Smooth muscle cell (in vitro differentiated cells): Measurements from ENCODE around the gene PRH2. TPM values are rescaled to one million over a fixed set of nuclear protein-coding genes. Genes with fewer than 3 reads are reported as not detected.

Source experiments
- DNase-seq: peaks from one replicate; lab custom pipeline; 2025; ENCODE audit not compliant: unreplicated experiment; lab: John Stamatoyannopoulos, UW
- H2AFZ ChIP-seq: fragments of 200-600 bp; sonication (generic); 2 replicates; pipeline ENCODE4 v1.6.0; 2016; ENCODE audit warnings: antibody characterized with exemption, low read depth, mild to moderate bottlenecking
- H3F3A ChIP-seq: fragments of 200-600 bp; sonication (generic); 2 replicates; pipeline ENCODE4 v1.6.0; 2017; ENCODE audit warnings: antibody characterized with exemption, low read depth
- H3K27ac ChIP-seq: fragments of 200-600 bp; sonication (generic); 2 replicates; pipeline ENCODE4 v1.5.1; 2016; ENCODE audit warnings: low read depth, mild to moderate bottlenecking
- H3K27me3 ChIP-seq: fragments of 200-600 bp; sonication (generic); 2 replicates; pipeline ENCODE4 v1.6.1; 2016; ENCODE audit warnings: low read depth, mild to moderate bottlenecking
- H3K36me3 ChIP-seq: fragments of 200-600 bp; sonication (generic); 2 replicates; pipeline ENCODE4 v1.5.1; 2016; ENCODE audit warnings: low read depth
- H3K4me1 ChIP-seq: fragments of 200-600 bp; sonication (generic); 2 replicates; pipeline ENCODE4 v1.5.1; 2016; ENCODE audit warnings: low read depth
- H3K4me2 ChIP-seq: fragments of 200-600 bp; sonication (generic); 2 replicates; pipeline ENCODE4 v1.6.0; 2016; ENCODE audit warnings: mild to moderate bottlenecking
- H3K4me3 ChIP-seq: fragments of 200-600 bp; sonication (generic); 2 replicates; pipeline ENCODE4 v1.5.1; 2016; ENCODE audit warnings: mild to moderate bottlenecking
- H3K79me2 ChIP-seq: fragments of 200-600 bp; sonication (generic); 2 replicates; pipeline ENCODE4 v1.6.0; 2016; ENCODE audit warnings: low read depth, mild to moderate bottlenecking
- H3K9ac ChIP-seq: fragments of 200-600 bp; sonication (generic); 2 replicates; pipeline ENCODE4 v1.6.0; 2016; ENCODE audit warnings: low read depth
- H3K9me3 ChIP-seq: fragments of 200-600 bp; sonication (generic); replicated peaks from 2 replicates; pipeline ENCODE4 v1.5.1; 2016; ENCODE audit warnings: low read depth
- H4K20me1 ChIP-seq: fragments of 200-600 bp; sonication (generic); 2 replicates; pipeline ENCODE4 v1.6.0; 2016; ENCODE audit warnings: low read depth
- WGBS: methylation state at CpG from one replicate; pipeline ENCODE4 v1.1.7; 2016; ENCODE audit warnings: low lambda C conversion rate; 5-methylcytosine and 5-hydroxymethylcytosine counted together
- polyA plus RNA-seq: library from polyadenylated mRNA; unstranded; fragments of >200 nt; fragmentation: Nextera tagmentation; extraction: Ambion mirVana; gene quantifications from 2 replicates; pipeline ENCODE4 v1.2.1, GENCODE V29; 2016
- total RNA-seq: library from RNA; depleted of rRNA; stranded (reverse); fragments of >200 nt; gene quantifications from 2 replicates; pipeline ENCODE4 v1.2.3, GENCODE V29; 2014
- TF ChIP-seq, protein P1 (sequence below): fragments of 200-600 bp; sonication (generic); IDR thresholded peaks from 2 replicates; pipeline ENCODE4 v1.5.1; 2017; ENCODE audit warnings: borderline replicate concordance, mild to moderate bottlenecking, antibody characterized with exemption; ENCODE audit not compliant: insufficient read depth, poor library complexity, severe bottlenecking

Gene PRH2
- total RNA-seq (not detected in 2 replicates), polyA plus RNA-seq (0.33 TPM in 1 of 2 replicates, not detected in the other)

DNA sequence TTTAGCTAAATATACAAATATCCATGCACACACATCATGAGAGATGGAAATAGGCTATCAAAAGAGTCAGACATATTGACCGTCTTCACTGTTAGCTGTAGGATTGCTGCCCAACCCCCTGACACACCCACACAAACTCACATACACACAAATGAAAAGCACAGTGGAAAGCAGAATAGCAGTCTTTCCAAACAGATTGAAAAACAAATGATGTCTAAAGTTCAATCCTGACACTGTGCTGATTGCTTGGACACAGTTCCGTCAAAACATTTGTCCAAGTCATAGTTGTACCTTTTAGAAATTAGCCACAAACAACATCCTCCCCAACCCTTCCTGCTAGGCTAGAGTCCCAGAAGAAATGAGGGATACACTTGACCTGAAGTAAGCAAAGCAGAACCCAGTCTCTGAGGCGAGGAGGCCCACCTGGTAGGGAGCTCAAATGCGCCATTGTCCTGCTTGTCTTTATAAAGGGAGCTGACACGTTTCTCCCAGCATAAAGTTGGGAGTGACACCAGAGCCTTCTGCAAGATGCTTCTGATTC, at the start of gene PRH2:
PRH2 (plus strand) TSS at position 491 of the 541 bp plus-strand sequence; CDS start at position 529, 38 bp downstream.
- Histone ChIP-seq H3K79me2 (no peaks in the 10 kb centered on the region), H2AFZ (no peak within 1 kb of the TSS), H3K9ac (no peak within 1 kb of the TSS), H3K27me3 (no peaks in the 10 kb centered on the region), H3K27ac (no peak within 1 kb of the TSS), H3F3A (no peaks in the 10 kb centered on the region), H4K20me1 (no peaks in the 10 kb centered on the region), H3K4me1 (no peaks in the 10 kb centered on the region), H3K9me3 (no peaks in the 10 kb centered on the region), H3K4me3 (no peak within 1 kb of the TSS), H3K36me3 (no peaks in the 10 kb centered on the region), H3K4me2 (no peak within 1 kb of the TSS)
- TF ChIP-seq, protein P1, sequence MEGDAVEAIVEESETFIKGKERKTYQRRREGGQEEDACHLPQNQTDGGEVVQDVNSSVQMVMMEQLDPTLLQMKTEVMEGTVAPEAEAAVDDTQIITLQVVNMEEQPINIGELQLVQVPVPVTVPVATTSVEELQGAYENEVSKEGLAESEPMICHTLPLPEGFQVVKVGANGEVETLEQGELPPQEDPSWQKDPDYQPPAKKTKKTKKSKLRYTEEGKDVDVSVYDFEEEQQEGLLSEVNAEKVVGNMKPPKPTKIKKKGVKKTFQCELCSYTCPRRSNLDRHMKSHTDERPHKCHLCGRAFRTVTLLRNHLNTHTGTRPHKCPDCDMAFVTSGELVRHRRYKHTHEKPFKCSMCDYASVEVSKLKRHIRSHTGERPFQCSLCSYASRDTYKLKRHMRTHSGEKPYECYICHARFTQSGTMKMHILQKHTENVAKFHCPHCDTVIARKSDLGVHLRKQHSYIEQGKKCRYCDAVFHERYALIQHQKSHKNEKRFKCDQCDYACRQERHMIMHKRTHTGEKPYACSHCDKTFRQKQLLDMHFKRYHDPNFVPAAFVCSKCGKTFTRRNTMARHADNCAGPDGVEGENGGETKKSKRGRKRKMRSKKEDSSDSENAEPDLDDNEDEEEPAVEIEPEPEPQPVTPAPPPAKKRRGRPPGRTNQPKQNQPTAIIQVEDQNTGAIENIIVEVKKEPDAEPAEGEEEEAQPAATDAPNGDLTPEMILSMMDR, result no peak
- DNase-seq, result no peak
- WGBS, result 94% methylated on average over 5 of the region's 5 CpGs

DNA sequence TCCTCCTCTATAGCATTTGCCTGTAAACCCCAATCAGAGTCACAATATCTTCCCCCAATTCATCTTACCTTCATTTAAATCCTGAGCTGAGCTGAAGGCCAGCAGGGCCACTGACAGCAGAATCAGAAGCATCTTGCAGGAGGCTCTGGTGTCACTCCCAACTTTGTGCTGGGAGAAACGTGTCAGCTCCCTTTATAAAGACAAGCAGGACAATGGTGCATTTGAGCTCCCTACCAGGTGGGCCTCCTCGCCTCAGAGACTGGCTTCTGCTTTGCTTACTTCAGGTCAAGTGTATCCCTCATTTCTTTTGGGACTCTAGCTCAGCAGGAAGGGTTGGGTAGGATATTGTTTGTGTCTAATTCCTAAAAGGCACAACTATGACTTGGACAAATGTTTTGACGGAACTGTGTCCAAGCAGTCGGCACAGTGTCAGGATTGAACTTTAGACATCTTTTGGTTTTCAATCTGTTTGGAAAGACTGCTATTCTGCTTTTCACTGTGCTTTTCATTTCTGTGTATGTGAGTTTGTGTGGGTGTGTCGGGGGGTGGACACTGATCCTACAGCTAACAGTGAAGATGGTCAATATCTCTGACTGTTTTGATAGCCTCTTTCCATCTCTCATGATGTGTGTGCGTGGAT, 44.8 kb upstream of the PRH2 start, which contains the start of gene PRH1:
PRH1 (minus strand) TSS at position 170 of the 640 bp plus-strand sequence; CDS start at position 132, 38 bp downstream.
- H3K9me3 ChIP-seq, result no peaks in the 10 kb centered on the region
- H3K27ac ChIP-seq, result no peak within 1 kb of the TSS
- DNase-seq, result no peak
- H3K4me3 ChIP-seq, result no peak within 1 kb of the TSS
- no peak within 1 kb of the TSS for H3K4me2 ChIP-seq
- H3K27me3 ChIP-seq, result no peaks in the 10 kb centered on the region
- no peaks in the 10 kb centered on the region for H3K4me1 ChIP-seq
- 93% methylated on average over 6 of the region's 6 CpGs for WGBS
- H3K36me3 ChIP-seq, result no peaks in the 10 kb centered on the region
- no peaks in the 10 kb centered on the region for H3K79me2 ChIP-seq
- TF ChIP-seq, protein P1, result no peak
- no peaks in the 10 kb centered on the region for H3F3A ChIP-seq
- no peak within 1 kb of the TSS for H2AFZ ChIP-seq
- H3K9ac ChIP-seq, result no peak within 1 kb of the TSS
- H4K20me1 ChIP-seq, result no peaks in the 10 kb centered on the region

DNA sequence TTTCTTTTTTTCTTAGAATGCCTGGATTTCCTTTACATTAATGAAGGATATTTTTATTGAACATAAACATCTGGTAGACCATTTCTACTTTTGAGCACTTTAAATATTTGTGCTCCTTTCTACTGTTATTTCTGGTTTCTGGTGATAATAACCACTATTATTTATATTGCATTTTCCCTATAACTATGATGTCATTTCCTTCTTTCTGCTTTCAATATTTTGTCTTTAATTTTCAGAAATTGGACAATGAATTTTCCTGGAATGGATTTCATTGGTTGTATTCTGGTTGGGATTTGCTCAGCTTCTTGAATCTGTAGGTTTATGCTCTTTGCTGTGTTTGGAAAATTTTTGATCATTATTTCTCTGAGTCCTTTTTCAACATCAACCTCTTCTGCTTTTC, 39.8 kb upstream of the PRH2 start:
- Histone ChIP-seq H3K4me1 (no peaks in the 10 kb centered on the region), H4K20me1 (no peaks in the 10 kb centered on the region), H3K9ac (no peak overlapping the region), H3F3A (no peaks in the 10 kb centered on the region), H3K9me3 (no peaks in the 10 kb centered on the region), H3K36me3 (no peaks in the 10 kb centered on the region), H3K27me3 (no peaks in the 10 kb centered on the region), H3K4me2 (no peak overlapping the region), H3K79me2 (no peaks in the 10 kb centered on the region), H3K27ac (no peak overlapping the region), H2AFZ (no peak overlapping the region), H3K4me3 (no peak overlapping the region)
- no peak for DNase-seq
- TF ChIP-seq, protein P1, result no peak

DNA sequence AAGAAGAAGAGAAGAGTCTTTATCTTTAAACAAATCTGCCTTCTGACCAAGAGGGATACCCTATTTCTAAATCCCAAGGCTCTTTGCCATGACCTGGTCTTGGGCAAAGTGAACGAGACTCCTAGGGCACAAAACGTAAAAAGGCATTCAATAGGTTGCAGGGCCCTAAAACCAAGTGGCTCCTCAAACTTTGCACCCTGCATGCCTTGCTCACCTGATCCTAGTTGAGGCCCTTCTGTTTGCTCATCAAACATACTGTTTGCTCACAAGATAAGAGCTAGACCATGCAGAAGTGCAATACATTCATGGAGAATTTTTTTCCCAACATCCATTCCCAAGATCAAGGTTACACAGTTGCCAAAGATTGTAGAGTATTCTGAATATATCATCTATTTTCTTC, 37.1 kb upstream of the PRH2 start:
- Histone ChIP-seq H3K79me2 (no peaks in the 10 kb centered on the region), H4K20me1 (no peaks in the 10 kb centered on the region), H3K4me2 (no peak overlapping the region), H3K4me3 (no peak overlapping the region), H3K27ac (no peak overlapping the region), H3F3A (no peaks in the 10 kb centered on the region), H3K9me3 (no peaks in the 10 kb centered on the region), H3K9ac (no peak overlapping the region), H2AFZ (no peak overlapping the region), H3K4me1 (no peaks in the 10 kb centered on the region), H3K27me3 (no peaks in the 10 kb centered on the region), H3K36me3 (no peaks in the 10 kb centered on the region)
- no peak for DNase-seq
- WGBS, result 92% methylated on average over 2 of the region's 2 CpGs
- TF ChIP-seq, protein P1, result no peak
